GM18511 (cell line): ENCODE data around the gene MRPS24.
A peak's percentile ranks its signal among the peaks of the same experiment; 100 is the strongest.

Experiments used
- ATAC-seq: cut with Tn5 transposase; IDR thresholded peaks from one replicate; pipeline ENCODE4 v1.9.1; 2021; ENCODE audit warnings: mild to moderate bottlenecking, moderate library complexity; ENCODE audit not compliant: unreplicated experiment

Gene MRPS24

DNA sequence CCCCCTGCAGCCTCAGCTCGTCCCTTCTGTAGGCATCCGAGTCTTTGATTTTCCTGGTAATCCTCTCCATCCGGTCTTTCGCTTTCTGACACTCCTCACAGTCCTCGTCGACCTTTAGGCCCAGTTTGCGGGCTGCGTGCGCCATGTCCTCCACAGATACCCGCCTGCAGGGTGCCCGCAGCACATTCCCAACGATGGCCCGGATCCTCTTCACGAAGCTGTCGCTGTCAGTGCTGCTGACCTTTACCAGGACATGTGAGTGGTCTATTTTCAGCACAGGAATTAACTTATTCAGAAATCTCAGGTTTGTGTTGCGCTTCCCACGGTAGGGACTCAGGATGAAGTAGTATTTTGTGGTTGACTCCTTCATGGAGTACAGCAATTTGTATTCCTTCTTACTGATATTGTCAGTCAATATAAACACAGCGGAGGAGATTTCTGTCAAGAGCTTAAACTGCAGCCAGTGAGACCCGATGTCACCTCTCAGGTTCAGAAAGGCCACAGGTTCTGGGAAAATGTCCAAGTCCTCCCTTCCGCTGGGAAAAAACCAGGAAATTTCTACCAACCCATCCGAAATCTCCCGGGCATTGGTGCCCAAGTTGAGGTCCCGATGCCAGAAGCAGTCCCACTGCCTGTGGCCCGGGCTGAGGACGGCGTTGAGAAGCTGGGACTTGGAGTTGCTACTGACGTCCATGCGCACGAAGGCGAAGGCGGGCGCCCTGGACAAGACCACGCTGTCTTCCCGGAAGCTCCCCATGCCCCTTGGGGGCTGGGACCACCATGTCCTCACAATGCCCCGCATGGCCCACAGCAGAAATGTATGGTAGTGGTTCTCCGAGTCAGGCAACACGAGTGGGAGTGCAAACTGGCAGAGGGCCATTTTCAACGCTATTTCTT lies 8.9 kb upstream of the MRPS24 start:
- no peak for ATAC-seq

DNA sequence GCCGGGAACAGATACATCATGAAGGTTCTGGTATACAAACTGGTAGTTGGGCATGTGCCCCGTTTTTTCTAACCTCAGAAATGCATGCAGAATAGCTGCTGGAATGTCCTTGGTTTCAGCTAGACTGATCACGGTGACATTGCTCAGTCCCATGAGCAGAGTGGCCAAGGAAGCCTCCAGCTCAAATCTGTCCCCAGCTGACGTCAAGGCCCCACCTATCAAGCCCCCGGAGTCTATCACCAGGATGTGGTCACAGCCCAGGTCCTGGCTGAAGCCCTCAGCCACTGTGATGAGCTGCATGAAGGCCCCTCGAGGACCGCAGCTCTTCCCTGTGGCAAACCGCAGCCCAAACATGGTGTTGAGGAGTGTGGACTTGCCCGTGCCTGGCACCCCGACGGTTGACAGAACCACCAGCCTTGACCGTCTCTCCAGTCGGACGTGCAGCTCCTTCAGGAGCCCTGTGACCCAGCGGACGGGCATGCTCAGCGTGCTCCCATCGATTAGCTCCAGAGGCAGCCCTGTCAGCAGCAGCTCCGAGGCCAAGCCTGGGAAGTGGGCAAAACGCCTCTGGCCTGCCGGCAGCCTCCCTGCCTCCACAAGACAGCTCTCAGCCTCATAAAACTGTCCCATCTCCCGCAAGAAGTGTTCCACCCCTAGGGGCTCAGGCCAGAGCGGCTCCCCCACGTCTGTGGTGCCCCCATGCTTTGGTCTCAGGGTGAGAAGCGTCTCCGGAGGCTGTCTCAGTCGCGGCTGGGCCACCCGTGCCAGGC lies 7.8 kb upstream of the MRPS24 start:
- no peak for ATAC-seq

DNA sequence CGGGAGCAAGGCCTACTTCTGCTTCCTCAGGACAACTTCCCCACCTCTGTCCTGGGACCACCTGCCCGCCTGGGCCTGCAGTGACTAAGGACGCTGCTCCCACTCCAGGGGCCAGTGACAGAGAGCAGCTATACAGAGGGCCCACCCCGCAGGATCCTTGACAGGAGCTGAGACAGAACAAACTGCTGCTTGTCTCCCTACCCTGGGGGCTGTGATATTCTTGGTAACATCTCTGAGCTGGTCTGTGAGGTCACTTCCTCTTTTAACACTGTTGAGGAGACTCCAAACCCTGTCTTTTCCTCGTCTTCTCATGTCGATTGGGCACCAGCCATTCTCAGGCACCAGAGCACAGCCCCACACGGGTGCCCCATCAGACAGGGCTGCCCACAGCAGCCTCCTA lies 6.9 kb upstream of the MRPS24 start:
- no peak for ATAC-seq

DNA sequence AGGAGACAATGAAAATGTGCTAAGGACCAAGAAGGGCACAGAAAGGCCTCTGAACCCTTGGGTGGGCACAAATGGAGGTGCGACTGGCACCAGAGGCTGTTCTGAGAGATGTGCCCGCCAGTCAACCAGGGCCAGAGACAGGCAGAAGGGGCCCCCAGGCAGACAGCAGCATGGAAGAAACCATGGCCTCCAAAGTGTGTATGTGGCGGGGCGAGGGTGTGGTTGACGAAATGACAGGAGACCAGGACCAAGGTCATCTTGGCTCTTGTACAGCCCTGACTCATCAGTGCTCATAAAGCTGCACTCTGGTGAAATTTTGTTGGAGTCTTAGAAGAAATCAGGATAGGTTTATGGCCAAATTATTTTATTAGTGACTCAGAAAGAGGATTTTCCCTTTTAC lies 4.0 kb upstream of the MRPS24 start:
- ATAC-seq: no peak

DNA sequence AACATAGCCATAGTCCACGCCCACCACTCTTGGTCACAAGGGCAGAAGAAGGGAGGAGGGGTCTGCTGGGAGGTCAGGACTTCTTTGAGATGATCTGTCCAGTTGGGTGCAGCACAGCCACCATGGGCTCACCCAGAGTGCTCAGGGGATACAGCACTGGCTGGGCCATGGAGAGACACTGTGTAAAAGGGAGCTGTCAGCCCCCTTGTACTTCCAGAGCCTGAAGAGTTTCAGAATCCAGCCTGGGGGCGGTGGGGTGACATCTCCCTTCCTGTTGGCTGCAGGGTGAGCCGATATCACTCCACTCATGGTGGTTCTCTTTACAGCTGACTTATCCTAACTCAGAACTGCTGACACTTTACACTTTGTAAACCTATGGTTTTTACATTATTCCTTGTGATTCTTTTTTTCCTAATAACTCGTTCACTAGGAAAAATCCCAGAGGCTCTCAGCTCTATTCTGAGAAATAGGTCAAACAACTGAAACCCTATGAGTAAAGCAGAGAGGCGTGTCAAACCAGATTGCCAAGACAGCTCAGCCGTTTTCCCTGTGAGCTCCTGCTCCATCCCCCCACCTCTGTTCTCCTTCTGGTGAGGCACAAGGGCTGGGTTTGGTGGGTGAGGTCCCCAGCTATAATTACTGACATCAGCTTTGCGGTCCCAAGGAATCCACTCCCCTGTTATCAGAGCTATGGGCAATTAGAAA lies 3.2 kb upstream of the MRPS24 start:
- no peak for ATAC-seq

DNA sequence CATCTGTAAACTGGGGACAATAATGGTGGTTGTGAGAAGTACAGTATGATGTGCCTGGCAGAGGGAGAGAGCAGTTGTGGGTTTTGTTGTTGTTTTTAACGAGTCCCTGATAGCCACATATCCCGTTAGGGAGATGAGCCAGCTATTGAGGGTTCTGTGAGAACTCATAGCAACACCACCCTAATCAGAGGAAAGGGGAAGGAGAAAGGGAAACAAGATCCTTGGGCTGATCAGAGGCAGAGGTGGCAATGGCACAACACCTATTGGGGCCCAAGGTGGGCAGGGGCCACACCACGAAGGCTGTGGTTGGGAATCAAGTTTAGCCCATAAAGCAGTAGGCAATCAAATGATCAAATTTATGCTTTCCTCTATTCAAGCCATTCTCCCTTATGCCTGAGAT lies 1.7 kb upstream of the MRPS24 start:
- no peak for ATAC-seq

DNA sequence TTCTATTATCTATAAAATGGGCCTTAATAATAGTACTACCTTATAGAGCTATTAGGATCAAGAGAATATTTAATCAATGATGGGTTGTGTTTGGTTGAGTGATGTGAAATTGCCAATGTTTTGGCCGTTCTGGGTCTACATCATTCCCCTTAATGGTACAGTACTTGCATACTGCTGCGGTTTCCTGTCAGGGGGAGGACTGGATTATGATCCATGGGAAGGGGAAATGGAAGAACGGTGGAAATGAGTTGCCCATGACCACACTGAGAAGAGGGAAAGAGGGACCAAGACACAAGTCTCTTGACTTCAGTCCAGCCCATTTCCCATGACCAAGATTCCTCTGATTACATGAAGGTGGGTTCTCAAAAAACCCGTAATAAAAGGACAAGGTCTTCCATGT lies 999 bp upstream of the MRPS24 start:
- no peak for ATAC-seq

DNA sequence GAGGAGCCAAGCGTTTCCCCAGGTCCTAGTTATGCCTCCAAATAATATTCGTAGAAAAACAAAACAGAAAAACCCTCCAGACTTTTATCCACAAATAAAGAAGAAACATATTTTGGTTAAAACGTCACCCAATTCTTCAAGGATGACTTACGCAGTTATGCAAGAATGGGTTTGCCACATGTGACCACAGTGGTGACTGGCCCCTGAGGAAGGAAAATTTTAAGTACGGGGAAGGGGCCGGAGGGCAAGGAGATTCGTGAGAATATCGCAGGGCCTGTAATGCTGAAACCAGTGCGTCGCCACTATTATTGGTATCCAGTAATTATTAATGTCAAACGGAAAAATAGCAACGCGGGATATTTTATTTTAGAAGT lies 537 bp upstream of the MRPS24 start:
- ATAC-seq: peak; percentile 30

DNA sequence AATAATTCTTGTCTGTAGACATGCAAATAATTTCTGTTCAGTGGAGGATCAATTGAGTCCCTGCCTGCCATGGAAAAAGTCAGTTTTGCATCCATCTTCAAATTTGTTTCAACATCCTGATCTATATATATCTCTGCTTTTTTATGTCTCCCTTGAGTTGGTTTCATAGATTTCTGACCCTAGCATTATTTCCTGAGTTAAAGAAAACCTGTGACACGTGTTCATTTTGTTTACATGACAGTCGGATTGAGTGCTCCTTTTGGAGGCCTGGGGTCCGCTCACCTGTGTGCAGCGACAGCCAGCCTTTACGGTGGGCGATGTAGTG lies 674 bp downstream of the MRPS24 start:
- ATAC-seq: peak; percentile 7

DNA sequence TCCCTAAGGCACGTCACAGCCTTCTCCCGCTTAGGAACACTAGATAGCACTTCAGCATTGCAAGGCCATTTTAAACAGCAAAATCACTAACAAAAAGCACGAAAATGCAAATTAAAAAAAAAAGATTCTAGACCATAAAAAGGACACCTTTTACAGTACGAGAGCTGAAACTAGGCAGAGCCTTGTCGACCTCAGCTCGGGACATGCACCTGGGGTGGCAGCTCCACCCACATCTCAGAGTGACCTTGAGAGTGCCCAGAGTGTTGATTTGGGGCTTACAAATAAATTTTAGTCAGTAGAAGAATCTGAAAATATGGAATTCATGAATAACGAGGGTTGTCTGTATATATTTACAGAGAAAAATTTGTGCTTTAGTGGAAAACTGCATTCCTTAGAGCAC lies 1.1 kb downstream of the MRPS24 start:
- ATAC-seq: no peak

DNA sequence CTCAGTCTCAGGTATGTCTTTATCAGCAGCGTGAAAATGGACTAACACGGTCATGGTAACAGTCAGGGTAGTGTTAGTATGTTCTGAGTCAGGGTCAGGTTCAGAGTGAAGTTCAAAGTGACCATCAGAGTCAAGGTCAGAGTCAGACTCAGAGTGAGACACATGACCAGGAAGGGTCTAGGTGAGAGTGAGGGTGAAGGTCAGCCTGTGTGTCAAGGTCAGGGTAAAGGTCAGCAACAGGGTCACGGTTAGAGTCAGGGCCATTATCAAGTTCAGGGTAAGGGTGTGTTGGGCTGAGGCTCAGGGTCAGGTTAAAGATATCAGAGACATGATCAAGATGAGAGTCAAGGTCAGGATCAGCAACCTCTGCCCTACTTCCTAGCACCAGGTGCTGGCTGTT lies 4.0 kb downstream of the MRPS24 start:
- ATAC-seq: no peak

DNA sequence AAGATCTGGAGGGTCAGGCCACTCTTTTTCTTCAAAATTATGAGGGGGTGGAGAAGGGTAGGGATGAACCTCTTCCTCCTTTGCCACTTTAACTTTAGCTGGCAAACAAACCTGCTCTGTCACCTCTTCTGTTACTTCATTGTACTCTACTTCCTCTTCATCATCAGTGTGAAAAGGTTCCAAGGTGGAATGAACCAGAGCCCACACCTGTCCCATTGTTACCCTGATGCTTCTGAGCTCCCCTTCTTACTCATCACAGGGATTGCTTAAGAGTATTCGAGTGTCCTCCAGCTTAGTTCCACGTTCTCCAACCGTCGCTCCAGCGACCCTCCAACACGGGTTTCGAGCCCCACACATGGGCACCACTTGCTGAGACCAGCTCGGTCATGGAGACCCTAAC lies 5.2 kb downstream of the MRPS24 start:
- no peak for ATAC-seq

DNA sequence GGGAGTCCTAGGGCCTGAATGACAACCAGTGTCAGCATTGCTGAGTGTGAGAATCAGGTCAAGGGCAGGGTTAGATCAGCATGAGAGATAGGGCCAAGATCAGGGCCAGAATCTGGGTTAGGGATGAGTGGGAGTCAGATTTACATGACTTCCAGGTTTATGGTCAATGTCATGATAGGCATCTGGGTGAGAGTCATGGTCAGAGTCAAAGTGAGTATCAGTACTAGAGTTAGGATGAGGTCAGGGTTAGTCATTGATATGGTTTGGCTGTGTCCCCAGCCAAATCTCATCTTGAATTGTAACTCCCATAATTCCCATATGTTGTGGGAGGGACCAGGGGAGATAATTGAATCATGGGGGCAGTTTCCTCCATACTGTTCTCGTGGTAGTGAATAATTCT lies 12.3 kb downstream of the MRPS24 start:
- ATAC-seq: no peak

DNA sequence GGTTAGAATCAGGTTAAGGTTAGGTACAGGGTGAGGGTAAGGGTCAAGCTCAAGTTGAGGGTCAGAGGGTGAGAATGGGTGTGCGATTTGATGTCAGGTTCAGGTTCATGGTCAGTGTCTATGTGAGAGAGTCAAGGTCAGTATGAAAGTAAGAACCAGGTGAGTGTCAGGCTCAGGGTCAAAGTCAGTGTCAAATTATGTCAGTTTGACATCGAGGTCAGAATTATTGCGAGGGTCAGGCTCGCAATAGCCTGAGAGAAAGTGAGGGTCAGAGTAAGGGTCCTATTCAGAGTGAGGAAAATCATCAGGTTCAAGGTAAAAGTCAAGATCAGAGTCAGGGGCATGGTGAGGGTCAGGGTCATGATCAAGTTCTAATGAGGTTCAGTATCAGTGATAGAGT lies 13.0 kb downstream of the MRPS24 start:
- ATAC-seq: no peak

DNA sequence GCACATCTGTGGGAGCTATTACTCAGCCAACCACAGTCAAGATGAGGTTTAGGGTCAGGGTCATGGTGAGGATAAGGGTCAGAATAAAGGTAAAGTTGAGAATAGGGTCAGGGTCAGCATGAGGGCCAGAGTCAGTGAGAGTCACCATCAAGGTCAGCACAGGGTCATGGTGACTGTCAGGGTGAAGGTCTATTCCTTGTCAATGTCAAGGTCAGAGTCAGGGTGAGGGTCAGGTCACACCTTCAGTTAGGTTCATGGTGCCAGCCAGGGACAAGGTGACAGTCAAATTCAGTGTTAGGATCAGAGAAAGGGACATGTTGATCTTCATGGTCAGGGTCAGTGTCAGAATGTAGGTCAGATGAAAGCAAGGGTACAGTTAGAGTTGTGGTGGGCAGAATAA lies 14.1 kb downstream of the MRPS24 start:
- no peak for ATAC-seq

DNA sequence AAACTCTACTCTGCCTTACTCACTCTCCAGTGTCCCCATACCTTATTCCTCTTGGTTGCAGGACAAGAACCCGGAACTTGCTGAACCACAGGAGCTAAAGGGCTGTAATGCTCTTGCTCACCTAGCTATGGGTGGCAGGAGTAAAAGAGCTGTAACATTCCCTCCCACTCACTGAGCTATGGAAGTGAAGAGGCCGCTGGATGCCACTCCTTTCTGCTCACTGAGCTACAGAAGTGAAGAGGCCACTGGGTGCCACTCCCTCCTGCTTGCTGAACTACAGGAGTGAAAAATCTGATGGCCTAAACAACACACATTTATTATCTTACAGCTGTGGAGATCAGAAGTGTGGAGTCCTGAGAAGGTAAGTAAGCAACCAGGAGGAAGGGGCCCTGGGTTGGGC lies 17.5 kb downstream of the MRPS24 start:
- ATAC-seq: no peak

DNA sequence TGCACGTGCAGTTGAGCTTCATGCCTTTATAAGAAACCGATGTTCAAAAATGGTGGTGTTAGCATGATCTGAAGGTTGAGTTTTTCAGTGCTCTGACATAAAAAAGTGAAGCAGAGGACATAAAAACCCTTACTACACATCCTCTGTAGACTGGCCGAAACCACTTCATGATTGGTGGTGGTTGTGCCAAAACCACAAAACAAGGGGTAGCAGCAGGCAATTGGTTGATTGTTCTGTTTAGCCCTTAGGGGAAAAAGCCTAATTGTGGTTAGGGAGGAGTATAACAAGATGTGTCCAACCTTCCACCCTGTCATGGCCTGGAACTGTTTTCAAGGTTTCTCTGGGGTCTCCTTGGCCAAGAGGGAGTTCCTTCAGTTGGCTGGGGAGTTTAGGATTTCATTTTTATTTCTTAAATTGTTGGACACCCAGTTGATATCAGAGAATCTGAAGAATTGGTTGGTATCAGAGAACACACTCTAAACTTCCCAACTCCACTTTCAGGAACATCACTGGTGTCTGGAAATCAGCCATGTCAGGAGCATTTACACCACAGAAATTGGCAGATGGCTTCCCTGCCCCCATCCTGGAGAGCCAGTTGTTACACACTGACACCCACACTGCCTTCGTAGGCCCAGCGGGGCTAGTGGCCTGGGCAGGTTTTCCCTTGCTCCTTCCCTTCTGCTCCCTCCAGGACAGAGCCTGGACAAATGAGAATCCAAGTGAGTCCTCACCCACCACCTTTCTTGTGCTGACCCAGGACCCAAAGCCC lies 18.8 kb downstream of the MRPS24 start:
- peak; percentile 83 for ATAC-seq

DNA sequence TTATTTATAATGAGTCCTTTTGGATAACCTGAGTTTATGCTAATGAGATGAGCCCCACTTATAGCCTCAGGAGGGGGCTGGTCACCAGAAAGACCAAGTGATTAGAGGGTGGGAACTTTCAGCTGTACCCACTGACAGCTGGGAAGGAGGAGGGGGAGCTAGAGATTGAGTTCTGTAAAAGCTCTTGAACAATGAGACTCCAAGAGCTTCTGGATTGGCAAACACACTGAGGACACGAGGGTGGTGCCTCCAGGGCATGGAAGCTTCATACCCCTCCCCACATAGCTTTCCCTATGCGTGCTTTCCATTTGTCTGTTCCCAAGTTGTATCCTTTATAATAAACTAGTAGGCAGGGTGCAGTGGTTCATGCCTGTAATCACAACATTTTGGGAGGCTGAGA lies 20.3 kb downstream of the MRPS24 start:
- ATAC-seq: no peak

DNA sequence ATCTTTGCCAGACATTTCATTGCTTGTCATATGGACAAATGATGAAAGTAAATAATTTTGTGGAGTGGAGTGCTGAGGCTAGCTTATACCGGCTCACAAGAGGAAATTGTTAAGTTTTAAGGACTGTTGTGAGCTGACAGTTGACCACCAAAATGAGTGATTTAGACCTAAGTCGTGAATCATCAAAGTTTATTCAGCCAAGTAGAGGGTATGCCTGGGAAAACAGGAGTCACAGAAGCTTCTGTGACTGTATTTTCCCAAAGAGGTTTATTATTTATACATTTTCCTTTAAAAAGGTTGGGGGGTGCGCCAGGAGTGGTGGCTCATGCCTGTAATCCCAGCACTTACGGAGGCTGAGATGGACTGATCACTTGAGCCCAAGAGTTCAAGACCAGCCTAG lies 21.8 kb downstream of the MRPS24 start:
- ATAC-seq: no peak

DNA sequence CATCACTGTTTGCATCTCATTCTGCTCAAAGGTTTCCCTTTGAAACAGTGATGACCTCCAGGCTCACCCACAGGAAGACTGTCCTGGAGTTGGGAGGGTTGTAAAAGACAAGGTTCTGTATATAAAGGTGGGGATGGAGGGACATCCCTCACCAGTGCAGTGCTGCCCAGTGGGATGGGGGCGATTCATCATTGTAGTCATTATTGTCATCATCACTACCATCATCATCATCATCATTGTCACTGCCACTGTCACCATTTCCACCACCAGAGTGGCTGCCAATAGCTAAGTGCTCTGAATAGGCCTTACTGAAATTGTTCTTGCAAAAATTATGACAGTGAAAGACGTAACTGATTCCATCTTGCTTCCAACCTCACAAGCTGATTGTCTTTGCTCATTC lies 24.7 kb downstream of the MRPS24 start:
- no peak for ATAC-seq

DNA sequence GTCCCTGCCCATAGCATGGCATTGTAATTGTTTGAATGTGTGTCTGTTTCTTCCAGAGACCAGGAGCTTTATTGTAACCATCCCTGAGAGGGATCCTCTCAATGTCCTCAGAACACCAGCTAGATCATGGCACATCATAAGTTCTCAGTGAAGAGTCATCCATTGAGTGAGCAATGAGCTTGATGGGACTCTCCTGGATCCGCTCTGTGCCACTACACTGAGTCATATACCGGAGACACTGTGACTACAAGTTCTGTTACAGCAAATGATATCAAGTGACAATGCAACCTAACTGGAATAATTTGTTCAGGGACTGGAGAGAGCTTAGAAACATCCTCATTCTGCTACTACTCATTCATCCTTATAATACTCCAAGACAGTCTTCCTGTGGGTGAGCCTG lies 25.1 kb downstream of the MRPS24 start:
- no peak for ATAC-seq
